GM12892 (cell line): ENCODE measurements around the gene MINDY4.

Experiments used
- POLR2A ChIP-seq: IDR thresholded peaks from 2 replicates; pipeline ENCODE4 v1.6.1; 2011; ENCODE audit warnings: low read depth, low read length, control low read depth
- POLR2AphosphoS5 ChIP-seq: IDR thresholded peaks from 2 replicates; pipeline ENCODE4 v1.6.1; 2011; ENCODE audit warnings: low read depth, low read length, control low read depth

DNA sequence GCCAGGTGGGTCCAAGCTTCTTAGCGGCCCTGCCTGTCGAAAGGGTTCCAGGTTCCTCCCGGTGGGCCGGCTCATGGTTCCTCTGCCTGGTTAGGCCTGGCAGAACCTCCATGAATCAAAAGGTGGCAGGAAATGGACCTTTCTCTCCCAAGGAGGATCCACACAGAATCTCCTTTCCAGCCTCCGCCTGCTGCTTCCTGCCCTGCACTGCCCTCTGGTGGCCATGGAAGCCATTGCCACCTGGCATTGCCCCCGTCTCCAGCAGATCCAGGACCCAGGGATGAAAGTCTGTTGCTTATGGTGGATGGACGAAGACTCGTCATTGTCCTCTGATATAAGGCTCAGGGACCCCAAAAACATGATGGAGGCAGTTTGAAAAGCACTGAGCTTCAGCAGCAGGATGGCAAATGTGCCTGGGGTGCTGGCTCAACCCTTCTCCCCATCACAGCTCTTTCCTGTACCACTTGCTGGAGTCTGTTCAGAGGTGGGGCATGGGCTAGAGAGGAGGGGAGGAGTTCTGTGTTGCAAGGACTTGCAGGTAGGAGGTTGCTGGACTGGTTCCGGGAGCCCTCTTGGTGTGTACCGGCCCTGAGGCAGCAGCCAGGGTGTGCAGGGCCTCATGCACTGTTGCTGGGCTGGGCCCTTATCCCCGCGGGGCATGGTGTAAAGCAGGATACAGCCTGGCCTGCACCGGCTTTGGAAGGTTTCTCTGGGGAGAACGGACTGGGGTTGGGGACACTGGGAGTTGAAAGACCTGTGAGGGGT, 30.6 kb upstream of the MINDY4 start:
- no peak for TF ChIP-seq POLR2AphosphoS5
- no peak for TF ChIP-seq POLR2A
